Stimulated activated CD4-positive, alpha-beta T cell treated with anti-CD3 and anti-CD28 coated beads, Interleukin-2, amount 100 ng/mL, for 4 hours (primary cell): Measurements from ENCODE around the gene TTC16.

Source experiments
- DNase-seq: peaks from one replicate; pipeline ENCODE4 v3.0.0-alpha.2; 2020; ENCODE audit warnings: low read depth

Gene TTC16

GRCh38 chr9:127698985-127699670 is 16.8 kb upstream of the TTC16 start:
- peak; percentile 79 for DNase-seq

DNA sequence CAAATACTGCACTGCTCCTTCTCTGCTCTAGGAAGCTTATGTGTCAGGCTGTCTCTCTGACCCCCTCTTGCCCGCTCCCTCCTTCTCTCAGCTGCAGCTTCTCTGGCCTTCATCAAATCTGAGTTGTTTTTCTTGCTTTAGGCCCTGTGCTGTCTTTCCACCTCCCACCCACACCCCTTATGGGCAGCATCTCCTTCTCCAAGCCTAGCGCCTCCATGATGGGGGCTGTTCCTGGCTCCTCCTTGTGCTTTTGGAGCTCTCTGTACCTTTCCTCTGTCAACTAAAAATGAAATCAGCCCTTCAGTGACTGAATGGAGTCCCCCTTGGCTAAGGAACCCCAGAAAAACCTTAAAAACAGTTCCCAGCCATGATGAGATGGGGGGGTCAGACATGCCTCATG is 15.7 kb upstream of the TTC16 start:
- DNase-seq: no peak

GRCh38 chr9:127700594-127701255 is 15.2 kb upstream of the TTC16 start:
- no peak for DNase-seq

- DNase-seq: no peak
Observed at GRCh38 chr9:127703289-127703946, 12.5 kb upstream of the TTC16 start.

GRCh38 chr9:127705577-127706379 is 10.1 kb upstream of the TTC16 start:
- no peak for DNase-seq

DNA sequence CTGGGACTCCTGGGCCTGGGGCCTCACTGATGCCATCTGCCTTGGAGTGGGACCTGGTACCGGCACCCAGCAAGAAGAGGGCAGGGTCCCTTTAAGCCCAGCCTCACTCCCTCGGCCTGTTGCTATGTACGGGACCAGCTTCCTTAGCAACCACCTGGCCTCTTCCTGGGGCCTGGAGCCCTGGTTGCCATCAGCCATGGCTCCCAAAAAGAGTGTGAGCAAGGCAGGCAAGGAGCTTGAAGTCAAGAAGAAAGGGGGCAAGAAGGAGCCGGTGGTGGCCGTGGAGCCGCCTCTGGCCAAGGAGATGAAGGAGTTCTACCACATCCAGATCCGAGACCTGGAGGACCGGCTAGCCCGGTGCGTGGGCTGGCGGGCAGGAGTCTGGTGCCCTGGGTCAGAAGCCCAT is 9.0 kb upstream of the TTC16 start, which contains the start of gene CFAP157:
Gene CFAP157 (plus strand): TSS at position 153 of the 406 bp plus-strand sequence. CDS start 44 bp downstream, at position 197.
- DNase-seq: no peak

GRCh38 chr9:127707766-127708165 is 8.1 kb upstream of the TTC16 start:
- DNase-seq: no peak

GRCh38 chr9:127708952-127709587 is 6.8 kb upstream of the TTC16 start:
- DNase-seq: no peak

GRCh38 chr9:127710204-127710783 is 5.6 kb upstream of the TTC16 start:
- no peak for DNase-seq

DNA sequence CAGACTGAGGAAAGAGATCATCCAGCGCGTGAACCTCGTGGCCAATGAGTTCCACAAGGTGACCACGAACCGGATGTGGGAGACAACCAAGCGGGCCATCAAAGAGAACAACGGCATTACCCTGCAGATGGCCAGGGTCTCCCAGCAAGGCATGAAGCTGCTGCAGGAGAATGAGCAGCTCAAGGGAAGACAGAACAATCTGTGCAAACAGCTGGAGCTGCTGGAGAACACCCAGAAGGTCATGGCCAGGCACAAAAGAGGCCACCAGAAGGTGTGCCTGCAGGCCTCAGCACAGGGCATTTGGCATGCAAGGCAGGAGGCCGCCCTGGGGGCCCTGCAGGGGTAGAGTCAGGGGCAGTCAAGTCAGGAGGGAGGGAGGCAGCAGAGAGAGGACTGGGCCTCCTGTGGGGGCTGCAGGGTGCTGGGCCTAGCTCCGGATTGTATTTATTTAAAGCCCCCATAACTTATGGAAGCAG is 4.6 kb upstream of the TTC16 start:
- no peak for DNase-seq

DNA sequence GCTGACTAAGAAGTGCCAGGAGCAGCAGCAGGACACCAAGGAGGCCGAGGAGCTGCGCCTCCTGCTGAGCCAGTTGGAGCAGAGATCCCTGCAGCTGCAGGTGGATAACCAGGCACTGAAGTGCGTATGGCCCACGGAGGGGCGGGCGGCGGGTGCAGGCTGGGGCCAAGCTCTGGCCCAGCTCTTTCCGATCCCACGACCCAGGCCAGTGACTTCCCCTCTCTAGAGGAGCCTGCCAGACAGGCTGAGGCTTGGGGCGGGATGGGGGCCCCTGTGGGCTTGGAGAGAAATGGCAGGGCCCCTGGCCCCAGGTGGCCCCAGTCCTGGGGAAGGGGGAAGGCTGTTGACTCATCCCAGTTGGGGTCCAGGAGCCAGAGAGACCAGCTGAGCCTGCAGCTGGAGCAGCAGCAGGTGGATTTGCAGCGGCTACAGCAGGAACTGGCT is 4.0 kb upstream of the TTC16 start:
- DNase-seq: no peak

DNA sequence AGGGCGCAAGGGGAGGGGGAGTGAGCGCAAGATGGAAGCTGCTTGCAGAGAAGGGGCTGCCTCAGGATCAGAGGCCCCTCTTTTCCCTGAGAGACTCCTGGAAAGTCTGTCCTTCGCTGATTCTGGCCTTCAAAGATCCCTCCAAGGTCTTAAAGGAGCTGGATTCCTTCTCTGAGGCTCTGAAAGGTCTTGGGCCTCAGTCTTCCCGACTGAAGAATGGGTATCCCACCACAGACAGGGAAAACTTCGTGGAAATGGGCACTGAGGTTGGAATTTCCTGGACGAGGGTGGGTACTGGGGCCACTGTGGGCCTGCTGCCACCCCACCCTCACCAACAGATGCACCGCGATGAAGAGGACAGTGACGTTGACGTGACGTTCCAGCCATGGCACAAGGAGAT is 3.5 kb upstream of the TTC16 start:
- no peak for DNase-seq

GRCh38 chr9:127712867-127713266 is 3.0 kb upstream of the TTC16 start:
- no peak for DNase-seq

GRCh38 chr9:127714020-127714750 is 1.7 kb upstream of the TTC16 start:
- no peak for DNase-seq

GRCh38 chr9:127714951-127715469 is 869 bp upstream of the TTC16 start:
- DNase-seq: no peak

DNA sequence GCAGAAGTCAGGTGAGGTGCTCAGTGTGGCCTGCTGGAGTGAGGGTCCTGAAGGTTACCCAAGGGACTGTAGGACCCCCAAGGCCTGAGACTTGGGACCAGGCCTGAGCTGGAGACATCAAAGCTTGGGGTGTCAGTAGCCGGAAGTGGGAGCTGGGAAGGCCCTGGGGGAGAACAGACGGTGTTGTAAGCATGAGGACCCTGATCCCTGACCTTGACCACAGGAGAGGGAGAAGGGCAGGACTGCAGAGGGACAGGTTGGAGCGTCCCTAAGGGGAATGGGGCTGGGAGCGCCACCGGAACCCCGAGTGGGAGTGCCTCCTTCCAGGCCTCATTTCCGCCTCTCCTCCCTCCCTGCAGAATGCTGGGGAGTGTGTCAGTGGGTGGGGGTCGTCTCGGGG is 533 bp downstream of the TTC16 start:
- DNase-seq: no peak

- no peak for DNase-seq
Observed at GRCh38 chr9:127717766-127718165, 1.9 kb downstream of the TTC16 start.

GRCh38 chr9:127720031-127720864 is 4.4 kb downstream of the TTC16 start:
- no peak for DNase-seq

- DNase-seq: no peak
Observed at GRCh38 chr9:127720865-127721227, 5.0 kb downstream of the TTC16 start.
